ENCODE data around the gene TMEM165.

Gene TMEM165

GRCh38 chr4:55386840-55387239, 8.9 kb upstream of the TMEM165 start:
- Histone ChIP-seq H4K91ac (ENCODE audit: low read depth, low read length) (no peak overlapping the region), H4K8ac (ENCODE audit: low read depth, low read length) (no peak overlapping the region), H2BK5ac (ENCODE audit: low read depth, low read length, poor library complexity) (no peak overlapping the region), H2BK120ac (ENCODE audit: insufficient read depth, low read length, poor library complexity) (no peak overlapping the region), H4K12ac (ENCODE audit: low read depth, low read length) (no peak overlapping the region), H3K27me3 (ENCODE audit: insufficient read depth, low read length) (no peaks in the 10 kb centered on the region), H3K14ac (ENCODE audit: low read length) (no peak overlapping the region), H3K23ac (ENCODE audit: low read length) (no peak overlapping the region), H3K79me1 (ENCODE audit: low read length) (no peaks in the 10 kb centered on the region), H3K9ac (ENCODE audit: low read length) (no peak overlapping the region), H3K27ac (ENCODE audit: low read depth, low read length) (no peak overlapping the region), H3K4me2 (ENCODE audit: low read length) (no peak overlapping the region), H3K79me2 (ENCODE audit: control insufficient read depth, insufficient read depth, low read length, poor library complexity) (no peaks in the 10 kb centered on the region), H3K9me3 (ENCODE audit: insufficient read depth, low read depth, low read length) (no peaks in the 10 kb centered on the region), H2AFZ (ENCODE audit: insufficient read depth, low read length, poor library complexity) (no peak overlapping the region), H2BK12ac (ENCODE audit: low read length) (no peak overlapping the region), H2AK5ac (ENCODE audit: low read length) (no peak overlapping the region), H3K36me3 (ENCODE audit: control insufficient read depth in 1 of 2, insufficient read depth in 2 of 2, low read length in 2 of 2) (no peaks in the 10 kb centered on the region), H3K4me3 (ENCODE audit: low read depth, low read length) (no peak overlapping the region), H3K4ac (ENCODE audit: low read depth, low read length) (no peak overlapping the region), H3K4me1 (ENCODE audit: control insufficient read depth in 1 of 2, insufficient read depth in 2 of 2, low read length in 2 of 2) (peaks cover 0 to 5% of the 10 kb centered on the region in 2 experiments), H3K18ac (ENCODE audit: low read length) (no peak overlapping the region)
- DNase-seq: peak; percentile 86 to 95
- no CpG with 5 or more reads among the region's 2 CpGs for WGBS (ENCODE audit: extremely low coverage, insufficient coverage, insufficient read length)

- Histone ChIP-seq H2BK120ac (ENCODE audit: insufficient read depth, low read length, poor library complexity) (no peak overlapping the region), H3K23ac (ENCODE audit: low read length) (no peak overlapping the region), H3K4ac (ENCODE audit: low read depth, low read length) (no peak overlapping the region), H3K4me2 (ENCODE audit: low read length) (no peak overlapping the region), H3K36me3 (ENCODE audit: control insufficient read depth in 1 of 2, insufficient read depth in 2 of 2, low read length in 2 of 2) (no peaks in the 10 kb centered on the region), H3K9ac (ENCODE audit: low read length) (no peak overlapping the region), H3K18ac (ENCODE audit: low read length) (no peak overlapping the region), H4K91ac (ENCODE audit: low read depth, low read length) (no peak overlapping the region), H3K4me3 (ENCODE audit: low read depth, low read length) (no peak overlapping the region), H3K4me1 (ENCODE audit: control insufficient read depth in 1 of 2, insufficient read depth in 2 of 2, low read length in 2 of 2) (peaks cover 0 to 2% of the 10 kb centered on the region in 2 experiments), H4K12ac (ENCODE audit: low read depth, low read length) (no peak overlapping the region), H2AK5ac (ENCODE audit: low read length) (no peak overlapping the region), H2BK12ac (ENCODE audit: low read length) (no peak overlapping the region), H3K79me1 (ENCODE audit: low read length) (peaks cover 5% of the 10 kb centered on the region), H3K27ac (ENCODE audit: low read depth, low read length) (no peak overlapping the region), H2AFZ (ENCODE audit: insufficient read depth, low read length, poor library complexity) (no peak overlapping the region), H3K9me3 (ENCODE audit: insufficient read depth, low read depth, low read length) (no peaks in the 10 kb centered on the region), H3K14ac (ENCODE audit: low read length) (no peak overlapping the region), H3K79me2 (ENCODE audit: control insufficient read depth, insufficient read depth, low read length, poor library complexity) (peaks cover 18% of the 10 kb centered on the region), H2BK5ac (ENCODE audit: low read depth, low read length, poor library complexity) (no peak overlapping the region), H4K8ac (ENCODE audit: low read depth, low read length) (no peak overlapping the region), H3K27me3 (ENCODE audit: insufficient read depth, low read length) (no peaks in the 10 kb centered on the region)
- no CpG with 5 or more reads among the region's 4 CpGs for WGBS (ENCODE audit: extremely low coverage, insufficient coverage, insufficient read length)
- no peak for DNase-seq
Measured at GRCh38 chr4:55393461-55394320, 2.1 kb upstream of the TMEM165 start.

- H3K14ac ChIP-seq (ENCODE audit: low read length): no peak overlapping the region
- no peak overlapping the region for H4K91ac ChIP-seq (ENCODE audit: low read depth, low read length)
- no peak overlapping the region for H2BK120ac ChIP-seq (ENCODE audit: insufficient read depth, low read length, poor library complexity)
- peak overlapping the region; percentile 96 for H3K4me3 ChIP-seq (ENCODE audit: low read depth, low read length)
- peak overlapping the region; percentile 68 for H3K4me2 ChIP-seq (ENCODE audit: low read length)
- no CpG with 5 or more reads among the region's 4 CpGs for WGBS (ENCODE audit: extremely low coverage, insufficient coverage, insufficient read length)
- H4K8ac ChIP-seq (ENCODE audit: low read depth, low read length): peak overlapping the region; percentile 57
- no peak overlapping the region for H4K12ac ChIP-seq (ENCODE audit: low read depth, low read length)
- H3K36me3 ChIP-seq (ENCODE audit: control insufficient read depth in 1 of 2, insufficient read depth in 2 of 2, low read length in 2 of 2): no peaks in the 10 kb centered on the region
- peak overlapping the region; percentile 58 for H2AFZ ChIP-seq (ENCODE audit: insufficient read depth, low read length, poor library complexity)
- H3K79me2 ChIP-seq (ENCODE audit: control insufficient read depth, insufficient read depth, low read length, poor library complexity): peaks cover 18% of the 10 kb centered on the region
- H3K9me3 ChIP-seq (ENCODE audit: insufficient read depth, low read depth, low read length): no peaks in the 10 kb centered on the region
- H3K4me1 ChIP-seq (ENCODE audit: control insufficient read depth in 1 of 2, insufficient read depth in 2 of 2, low read length in 2 of 2): peaks cover 0 to 2% of the 10 kb centered on the region in 2 experiments
- H3K9ac ChIP-seq (ENCODE audit: low read length): no peak overlapping the region
- H3K18ac ChIP-seq (ENCODE audit: low read length): no peak overlapping the region
- H2BK12ac ChIP-seq (ENCODE audit: low read length): no peak overlapping the region
- H2AK5ac ChIP-seq (ENCODE audit: low read length): no peak overlapping the region
- no peak for DNase-seq
- H3K23ac ChIP-seq (ENCODE audit: low read length): no peak overlapping the region
- no peaks in the 10 kb centered on the region for H3K27me3 ChIP-seq (ENCODE audit: insufficient read depth, low read length)
- H2BK5ac ChIP-seq (ENCODE audit: low read depth, low read length, poor library complexity): no peak overlapping the region
- no peak overlapping the region for H3K27ac ChIP-seq (ENCODE audit: low read depth, low read length)
- no peak overlapping the region for H3K4ac ChIP-seq (ENCODE audit: low read depth, low read length)
- H3K79me1 ChIP-seq (ENCODE audit: low read length): peaks cover 5% of the 10 kb centered on the region
Measured at GRCh38 chr4:55395218-55395528, 584 bp upstream of the TMEM165 start.

DNA sequence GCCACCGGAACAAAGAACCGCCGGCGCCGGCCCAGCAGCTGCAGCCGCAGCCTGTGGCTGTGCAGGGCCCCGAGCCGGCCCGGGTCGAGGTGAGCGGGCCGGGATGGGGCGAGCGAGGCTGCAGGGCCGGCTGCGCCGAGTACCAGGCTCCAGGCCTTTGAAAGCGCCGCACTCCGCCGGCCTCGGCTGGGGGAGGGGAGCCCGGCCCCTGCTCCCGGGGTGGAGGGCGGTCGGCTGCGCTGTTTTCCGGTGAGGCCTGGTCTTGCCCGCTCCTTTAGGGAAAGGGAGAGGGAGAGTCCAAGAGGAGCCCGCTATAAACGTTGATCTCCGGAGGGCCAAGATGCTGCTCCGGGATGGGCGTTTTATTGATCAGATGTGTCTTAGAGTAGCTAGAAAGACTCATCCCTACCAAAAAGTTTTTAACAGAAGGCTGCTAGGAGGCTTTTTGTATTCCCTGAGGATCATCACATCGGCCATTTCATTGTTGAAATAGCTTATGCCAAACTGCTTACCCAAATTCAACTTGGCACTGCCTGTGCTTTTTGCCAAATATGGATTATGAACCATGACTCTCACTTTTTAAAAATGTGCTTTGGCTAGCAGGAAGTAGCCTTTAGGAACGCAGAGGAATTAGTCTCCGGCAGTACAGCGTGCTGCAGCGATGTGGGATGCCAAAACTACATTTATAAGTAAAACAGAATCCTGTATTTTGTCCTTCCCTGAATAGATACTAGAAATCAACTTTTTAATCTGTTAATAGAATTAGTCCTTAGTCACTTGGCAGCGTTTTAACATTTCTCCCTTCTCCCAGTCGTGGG, 760 bp downstream of the TMEM165 start:
- Histone ChIP-seq H3K27me3 (ENCODE audit: insufficient read depth, low read length) (no peaks in the 10 kb centered on the region), H2AK5ac (ENCODE audit: low read length) (peak overlapping the region; percentile 53), H2BK12ac (ENCODE audit: low read length) (no peak overlapping the region), H3K23ac (ENCODE audit: low read length) (no peak overlapping the region), H3K18ac (ENCODE audit: low read length) (peak overlapping the region; percentile 70), H3K4me3 (ENCODE audit: low read depth, low read length) (peak overlapping the region; percentile 96), H4K12ac (ENCODE audit: low read depth, low read length) (peak overlapping the region; percentile 55), H3K9ac (ENCODE audit: low read length) (peak overlapping the region; percentile 86), H2BK120ac (ENCODE audit: insufficient read depth, low read length, poor library complexity) (peak overlapping the region; percentile 15), H2AFZ (ENCODE audit: insufficient read depth, low read length, poor library complexity) (peak overlapping the region; percentile 87), H2BK5ac (ENCODE audit: low read depth, low read length, poor library complexity) (peak overlapping the region; percentile 32), H3K27ac (ENCODE audit: low read depth, low read length) (peak overlapping the region; percentile 63), H3K79me2 (ENCODE audit: control insufficient read depth, insufficient read depth, low read length, poor library complexity) (peaks cover 18% of the 10 kb centered on the region), H3K9me3 (ENCODE audit: insufficient read depth, low read depth, low read length) (no peaks in the 10 kb centered on the region), H4K8ac (ENCODE audit: low read depth, low read length) (peak overlapping the region; percentile 77), H3K4me2 (ENCODE audit: low read length) (peak overlapping the region; percentile 96), H3K79me1 (ENCODE audit: low read length) (peaks cover 5% of the 10 kb centered on the region), H3K36me3 (ENCODE audit: control insufficient read depth in 1 of 2, insufficient read depth in 2 of 2, low read length in 2 of 2) (peaks cover 0 to 2% of the 10 kb centered on the region in 2 experiments), H3K14ac (ENCODE audit: low read length) (peak overlapping the region; percentile 78), H3K4ac (ENCODE audit: low read depth, low read length) (peak overlapping the region; percentile 85), H3K4me1 (ENCODE audit: control insufficient read depth in 1 of 2, insufficient read depth in 2 of 2, low read length in 2 of 2) (peaks cover 0 to 2% of the 10 kb centered on the region in 2 experiments), H4K91ac (ENCODE audit: low read depth, low read length) (peak overlapping the region; percentile 75)
- no CpG with 5 or more reads among the region's 41 CpGs for WGBS (ENCODE audit: extremely low coverage, insufficient coverage, insufficient read length)
- DNase-seq: peak; percentile 20 to 56

Data from trophoblast cell (in vitro differentiated cells and primary cell).